GM19351 (cell line): Measurements from ENCODE around the gene PCBD1.
"Not testable (repeated sequence)": the region's sequence is repeated elsewhere in the genome, so short reads cannot be mapped to it uniquely, and the experiment has no call there.

Experiments
- ATAC-seq: cut with Tn5 transposase; IDR thresholded peaks from one replicate; pipeline ENCODE4 v1.9.1; 2021; ENCODE audit warnings: mild to moderate bottlenecking, moderate library complexity; ENCODE audit not compliant: unreplicated experiment

Gene PCBD1

GRCh38 chr10:70887804-70888800 is at the start of gene PCBD1:
PCBD1 (minus strand) TSS chr10:70888565; CDS start chr10:70888533, 32 bp downstream.
- peak; percentile 74 for ATAC-seq

GRCh38 chr10:70937661-70938060 is 49.3 kb upstream of the PCBD1 start:
- ATAC-seq, result no peak

- no peak for ATAC-seq
Measured at GRCh38 chr10:70936111-70936510, 47.7 kb upstream of the PCBD1 start.

- no peak for ATAC-seq
Measured at GRCh38 chr10:70935631-70936030, 47.3 kb upstream of the PCBD1 start.

GRCh38 chr10:70935125-70935625 is 46.8 kb upstream of the PCBD1 start:
- ATAC-seq, result no peak

GRCh38 chr10:70934701-70935100 is 46.3 kb upstream of the PCBD1 start:
- no peak for ATAC-seq

GRCh38 chr10:70932392-70933196 is 44.2 kb upstream of the PCBD1 start:
- no peak for ATAC-seq

- no peak for ATAC-seq
Measured at GRCh38 chr10:70931168-70931815, 42.9 kb upstream of the PCBD1 start.

GRCh38 chr10:70930263-70931000 is 42.1 kb upstream of the PCBD1 start:
- ATAC-seq, result no peak

GRCh38 chr10:70928140-70928539 is 39.8 kb upstream of the PCBD1 start:
- no peak for ATAC-seq

GRCh38 chr10:70927189-70927943 is 39.0 kb upstream of the PCBD1 start:
- no peak for ATAC-seq

GRCh38 chr10:70926226-70927000 is 38.0 kb upstream of the PCBD1 start:
- no peak for ATAC-seq

GRCh38 chr10:70925377-70926225 is 37.2 kb upstream of the PCBD1 start:
- no peak for ATAC-seq

- ATAC-seq, result no peak
Measured at GRCh38 chr10:70923696-70924095, 35.3 kb upstream of the PCBD1 start.

- ATAC-seq, result no peak
Measured at GRCh38 chr10:70921285-70921684, 32.9 kb upstream of the PCBD1 start.

GRCh38 chr10:70920519-70920918 is 32.2 kb upstream of the PCBD1 start:
- no peak for ATAC-seq

- not testable (repeated sequence) for ATAC-seq
Measured at GRCh38 chr10:70919906-70920305, 31.5 kb upstream of the PCBD1 start.
